PC-3 (cell line): ENCODE data around the gene CLEC16A. TPM values are rescaled to one million over a fixed set of nuclear protein-coding genes. Genes with fewer than 3 reads are reported as not detected.
A peak's percentile ranks its signal among the peaks of the same experiment; 100 is the strongest.

Experiments
- ATAC-seq: fragments of 200-7000 bp; cut with Tn5 transposase; 2 replicates; pipeline ENCODE4 v1.9.1; 2020; ENCODE audit warnings: mild to moderate bottlenecking, moderate library complexity
- BruUV-seq: library from RNA; stranded (reverse); fragments of 400-500 nt; replicated peaks from 2 replicates; lab custom pipeline; 2021; lab: Mats Ljungman, UMichigan
- CTCF ChIA-PET: fragments of 300-600 bp; sonication (Branson Sonifier 250); formaldehyde crosslinking; loops from one replicate; lab custom pipeline; 2022; ENCODE audit warnings: antibody characterized with exemption; lab: Charles Lee
- POLR2A ChIA-PET: fragments of 300-600 bp; sonication (Branson Sonifier 250); formaldehyde crosslinking; loops from one replicate; lab custom pipeline; 2022; ENCODE audit warnings: antibody characterized with exemption; ENCODE audit not compliant: unreplicated experiment; lab: Charles Lee
- DNase-seq: peaks from one replicate; pipeline ENCODE4 v3.0.0-alpha.2; 2015
- H2AFZ ChIP-seq: fragments of 300-600 bp; sonication (generic); 2 replicates; pipeline ENCODE4 v1.6.0; 2016; ENCODE audit warnings: antibody characterized with exemption, low read length
- H3F3A ChIP-seq: fragments of 300-600 bp; sonication (generic); one replicate; pipeline ENCODE4 v1.6.0; 2017; ENCODE audit warnings: antibody characterized with exemption, low read length, control low read depth, mild to moderate bottlenecking; ENCODE audit not compliant: unreplicated experiment
- H3K27ac ChIP-seq: fragments of 300-600 bp; sonication (generic); 2 replicates; pipeline ENCODE4 v1.5.1; 2016; ENCODE audit warnings: mild to moderate bottlenecking, low read length
- H3K27me3 ChIP-seq: fragments of 300-600 bp; sonication (generic); 2 replicates; pipeline ENCODE4 v1.6.1; 2016; ENCODE audit warnings: low read length, mixed read lengths
- H3K36me3 ChIP-seq: fragments of 300-600 bp; sonication (generic); 2 replicates; pipeline ENCODE4 v1.6.1; 2016; ENCODE audit warnings: low read depth, mixed run types, low read length, mixed read lengths
- H3K4me1 ChIP-seq: fragments of 300-600 bp; sonication (generic); 2 replicates; pipeline ENCODE4 v1.5.1; 2016; ENCODE audit warnings: low read length; ENCODE audit not compliant: insufficient read depth
- H3K4me2 ChIP-seq: fragments of 300-600 bp; sonication (generic); 2 replicates; pipeline ENCODE4 v1.6.0; 2016; ENCODE audit warnings: low read length
- H3K4me3 ChIP-seq: fragments of 300-600 bp; sonication (generic); 2 replicates; pipeline ENCODE4 v1.5.1; 2016; ENCODE audit warnings: mild to moderate bottlenecking, low read length, mixed read lengths
- H3K79me2 ChIP-seq: fragments of 300-600 bp; sonication (generic); 2 replicates; pipeline ENCODE4 v1.6.1; 2017; ENCODE audit warnings: low read length, mixed read lengths
- H3K9ac ChIP-seq: fragments of 300-600 bp; sonication (generic); 2 replicates; pipeline ENCODE4 v1.6.0; 2016; ENCODE audit warnings: mild to moderate bottlenecking, low read length
- H3K9me2 ChIP-seq: fragments of 300-600 bp; sonication (generic); replicated peaks from 2 replicates; pipeline ENCODE4 v1.6.1; 2016; ENCODE audit warnings: mixed run types, low read length, mixed read lengths
- H3K9me3 ChIP-seq: fragments of 300-600 bp; sonication (generic); 2 replicates; pipeline ENCODE4 v1.6.1; 2016; ENCODE audit warnings: low read length, mixed read lengths
- H4K20me1 ChIP-seq: fragments of 300-600 bp; sonication (generic); 2 replicates; pipeline ENCODE4 v1.6.1; 2016; ENCODE audit warnings: low read length, mixed read lengths
- CTCF ChIP-seq: fragments of 300-600 bp; sonication (generic); conservative IDR thresholded peaks from 2 replicates; pipeline ENCODE4 v1.5.1; 2017; ENCODE audit warnings: antibody characterized with exemption, low read depth, mild to moderate bottlenecking, low read length
- EZH2 ChIP-seq: fragments of 300-600 bp; sonication (generic); IDR thresholded peaks from one replicate; pipeline ENCODE4 v1.6.1; 2017; ENCODE audit warnings: antibody characterized with exemption, mild to moderate bottlenecking, low read length; ENCODE audit not compliant: unreplicated experiment
- EZH2phosphoT487 ChIP-seq: fragments of 300-600 bp; sonication (generic); IDR thresholded peaks from 2 replicates; pipeline ENCODE4 v1.6.1; 2018; ENCODE audit warnings: mild to moderate bottlenecking, antibody characterized with exemption, low read length, borderline replicate concordance
- intact Hi-C: fragments of 100-400 bp; cut with micrococcal nuclease; formaldehyde crosslinking; loops from 2 replicates; pipeline ENCODE4 v1.9.0; 2023
- total RNA-seq: library from RNA; depleted of rRNA; stranded (reverse); fragments of >200 nt; gene quantifications from 2 replicates; pipeline ENCODE4 v1.2.3, GENCODE V29; 2014

Gene CLEC16A
- total RNA-seq, 1 experiment from 2014 or later: 9.5 TPM

DNA sequence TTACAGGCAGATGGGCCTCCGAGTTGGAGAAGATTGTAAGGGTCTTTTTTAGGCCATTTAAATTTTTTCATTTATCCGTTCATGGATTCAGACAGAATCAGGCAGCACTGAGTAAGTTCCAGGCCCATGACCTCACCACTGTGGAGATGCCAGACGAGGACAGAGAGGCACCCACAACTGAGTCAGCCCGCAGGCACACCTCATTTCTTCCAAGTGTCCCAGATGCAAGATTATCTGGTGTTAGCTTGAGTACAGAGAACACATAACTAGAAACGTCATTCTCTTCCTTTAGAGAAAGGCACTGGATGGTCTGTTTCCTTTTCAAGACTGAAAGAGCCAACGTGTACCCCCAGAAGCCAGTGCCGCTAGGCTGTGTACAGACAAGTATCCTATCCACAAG lies 16.9 kb downstream of the CLEC16A start:
- H3F3A ChIP-seq: no peaks in the 10 kb centered on the region
- intact Hi-C loops: no loop called here
- H3K4me3 ChIP-seq: no peak overlapping the region
- no peaks in the 10 kb centered on the region for H3K9me2 ChIP-seq
- ChIA-PET CTCF (no interaction called here), POLR2A (no interaction called here)
- BruUV-seq: no TSS peak
- DNase-seq (no peak), ATAC-seq (peak; percentile 40)
- no peaks in the 10 kb centered on the region for H3K27me3 ChIP-seq
- H3K9ac ChIP-seq: no peak overlapping the region
- H3K9me3 ChIP-seq: no peaks in the 10 kb centered on the region
- no peak for TF ChIP-seq EZH2
- TF ChIP-seq CTCF: no peak
- TF ChIP-seq EZH2phosphoT487: no peak
- H3K79me2 ChIP-seq: no peaks in the 10 kb centered on the region
- H3K4me1 ChIP-seq: peaks cover 12% of the 10 kb centered on the region
- H2AFZ ChIP-seq: no peak overlapping the region
- H3K36me3 ChIP-seq: no peaks in the 10 kb centered on the region
- no peak overlapping the region for H3K4me2 ChIP-seq
- no peaks in the 10 kb centered on the region for H4K20me1 ChIP-seq
- H3K27ac ChIP-seq: no peak overlapping the region

DNA sequence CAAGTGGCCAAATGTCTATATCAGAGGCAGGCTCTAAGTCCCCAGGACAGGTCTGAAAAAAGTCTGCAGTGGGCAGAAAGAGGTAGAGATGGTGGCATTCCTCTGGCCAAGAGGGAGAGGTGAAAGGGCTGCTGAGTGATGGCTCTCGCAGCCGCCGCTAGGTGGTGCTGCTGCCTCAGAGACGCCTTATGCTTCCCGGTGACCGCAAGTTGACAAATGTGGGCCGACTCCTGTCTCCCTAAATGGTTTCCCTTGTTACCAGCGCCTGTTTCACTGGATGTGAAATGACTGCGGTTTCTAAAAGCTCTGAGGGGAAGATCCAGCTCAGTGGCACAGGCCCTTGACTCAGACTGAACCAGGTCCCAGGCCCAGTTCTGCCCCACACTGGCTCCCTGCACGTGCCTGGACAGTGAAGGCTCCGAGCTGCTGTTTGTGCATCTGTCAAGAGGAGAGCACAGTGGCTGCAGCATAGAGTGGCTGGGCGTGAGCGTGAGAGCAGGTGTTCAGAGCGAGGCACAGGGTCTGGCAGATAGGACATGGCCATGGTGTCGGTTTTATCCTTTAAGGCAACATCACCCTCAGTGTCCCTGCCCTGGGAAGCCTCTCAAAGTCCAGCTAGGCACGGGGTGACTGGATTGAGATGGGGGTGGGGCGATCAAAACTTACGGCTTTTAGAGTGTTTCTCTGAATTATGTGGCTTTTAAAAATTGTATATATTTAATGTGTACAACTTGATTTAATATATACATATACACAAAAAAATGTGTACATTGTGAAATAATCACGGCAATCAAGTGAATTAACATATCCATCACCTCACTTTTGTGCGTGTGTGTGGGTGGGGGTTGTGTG lies 19.9 kb downstream of the CLEC16A start:
- H3K4me3 ChIP-seq: no peak overlapping the region
- H4K20me1 ChIP-seq: no peaks in the 10 kb centered on the region
- no peak overlapping the region for H3K9ac ChIP-seq
- H3K9me3 ChIP-seq: no peaks in the 10 kb centered on the region
- intact Hi-C loops: no loop called here
- H2AFZ ChIP-seq: peak overlapping the region; percentile 45; the same call in 1 of the 2 replicates
- POLR2A ChIA-PET: no interaction called here
- H3F3A ChIP-seq: no peaks in the 10 kb centered on the region
- TF ChIP-seq EZH2 (no peak), CTCF (peak; percentile 88), EZH2phosphoT487 (no peak)
- BruUV-seq: no TSS peak
- no peaks in the 10 kb centered on the region for H3K4me1 ChIP-seq
- DNase-seq: peak; percentile 75
- H3K36me3 ChIP-seq: no peaks in the 10 kb centered on the region
- H3K27ac ChIP-seq: no peak overlapping the region
- CTCF ChIA-PET: interaction anchor here (1.5 kb wide), 1 partner anchor 292 kb away, joined by 11 read pairs; the partner anchor contains the start of gene SOCS1
- H3K4me2 ChIP-seq: no peak overlapping the region
- no peaks in the 10 kb centered on the region for H3K79me2 ChIP-seq
- no peaks in the 10 kb centered on the region for H3K27me3 ChIP-seq
- H3K9me2 ChIP-seq: no peaks in the 10 kb centered on the region
- ATAC-seq: peak; percentile 94

DNA sequence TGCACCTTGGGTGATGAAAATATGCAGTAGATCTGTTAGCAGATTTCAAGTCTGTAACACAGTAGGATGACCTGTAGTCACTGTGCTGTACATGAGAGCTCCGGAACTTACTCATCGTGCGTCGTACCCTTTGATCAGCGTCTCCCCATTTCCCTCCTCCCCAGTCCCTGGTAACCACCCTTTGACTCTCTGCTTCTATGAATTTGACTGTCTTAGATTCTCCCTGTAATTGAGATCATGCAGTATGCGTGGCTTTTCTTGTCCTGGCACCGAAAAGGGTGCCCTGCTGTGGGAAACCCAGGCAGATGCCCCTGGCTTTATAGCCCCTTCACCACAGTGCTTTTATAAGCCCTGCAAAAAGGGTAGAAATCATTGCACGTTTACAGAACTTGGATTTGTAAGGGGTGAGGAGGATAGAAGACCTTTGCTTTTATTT lies 20.5 kb downstream of the CLEC16A start:
- H3K4me2 ChIP-seq: no peak overlapping the region
- ChIA-PET CTCF (interaction anchor here (1.5 kb wide), 1 partner anchor 291 kb away, joined by 11 read pairs; the partner anchor contains the start of gene SOCS1), POLR2A (no interaction called here)
- H3K9me2 ChIP-seq: no peaks in the 10 kb centered on the region
- DNase-seq: no peak
- no peaks in the 10 kb centered on the region for H3K27me3 ChIP-seq
- no peaks in the 10 kb centered on the region for H4K20me1 ChIP-seq
- intact Hi-C loops: no loop called here
- H3K4me3 ChIP-seq: no peak overlapping the region
- no peak overlapping the region for H2AFZ ChIP-seq
- no peaks in the 10 kb centered on the region for H3K4me1 ChIP-seq
- no peaks in the 10 kb centered on the region for H3K9me3 ChIP-seq
- no peaks in the 10 kb centered on the region for H3K79me2 ChIP-seq
- no peak overlapping the region for H3K9ac ChIP-seq
- ATAC-seq: no peak
- no TSS peak for BruUV-seq
- TF ChIP-seq EZH2 (no peak), CTCF (no peak), EZH2phosphoT487 (no peak)
- no peak overlapping the region for H3K27ac ChIP-seq
- no peaks in the 10 kb centered on the region for H3F3A ChIP-seq
- no peaks in the 10 kb centered on the region for H3K36me3 ChIP-seq
